Spinal cord (tissue), 10 donors: Measurements from ENCODE around the gene TCF25. TPM values are rescaled to one million over a fixed set of nuclear protein-coding genes. Genes with fewer than 3 reads are reported as not detected.
A peak's percentile ranks its signal among the peaks of the same experiment; 100 is the strongest.
"Not testable (repeated sequence)": the region's sequence is repeated elsewhere in the genome, so short reads cannot be mapped to it uniquely, and the experiment has no call there.

Source experiments
- DNase-seq, 6 donors: peaks; one replicate each; pipeline versions ENCODE4 v3.0.0 to v3.0.0-alpha.2; 2013 to 2015; ENCODE audit warnings: low spot score in 6 of 6, low read depth in 4 of 6
- H3K27ac ChIP-seq: one replicate; pipeline ENCODE4 v1.5.1; 2013; ENCODE audit warnings: low read depth, low read length, control low read depth
- H3K27me3 ChIP-seq: one replicate; pipeline ENCODE4 v1.6.1; 2013; ENCODE audit warnings: low read length; ENCODE audit not compliant: control insufficient read depth, insufficient read depth
- H3K36me3 ChIP-seq: one replicate; pipeline ENCODE4 v1.6.1; 2013; ENCODE audit warnings: low read length; ENCODE audit not compliant: control insufficient read depth, insufficient read depth
- H3K4me1 ChIP-seq: one replicate; pipeline ENCODE4 v1.6.1; 2013; ENCODE audit warnings: low read length; ENCODE audit not compliant: control insufficient read depth, insufficient read depth
- H3K4me3 ChIP-seq: one replicate; pipeline ENCODE4 v1.5.1; 2013; ENCODE audit warnings: low read depth, low read length, control low read depth
- H3K9me3 ChIP-seq: one replicate; pipeline ENCODE4 v1.6.1; 2013; ENCODE audit warnings: low read length; ENCODE audit not compliant: control insufficient read depth, insufficient read depth
- WGBS: methylation state at CpG from one replicate; pipeline ENCODE4 v1.1.5; 2013; ENCODE audit warnings: missing lambda C conversion rate; ENCODE audit not compliant: insufficient coverage; 5-methylcytosine and 5-hydroxymethylcytosine counted together
- polyA plus RNA-seq, 2 donors: library from polyadenylated mRNA; unstranded; fragments of 120-200 nt; gene quantifications; one replicate each; pipeline ENCODE4 v1.2.1, GENCODE V29; 2013; ENCODE audit not compliant: insufficient read length in 2 of 2
- total RNA-seq, 2 donors: library from RNA; depleted of rRNA in 1 of 2; stranded (reverse); fragments of 120-200 nt in 1 of 2; fragments of >200 nt in 1 of 2; gene quantifications; one replicate each; pipeline versions ENCODE4 v1.2.3 to v1.2.4, GENCODE V29; 2013 to 2014
- donor health status: healthy.

The TCF25 gene
- total and polyA plus RNA-seq, 4 donors, result 114 to 240 (median 175) TPM

DNA sequence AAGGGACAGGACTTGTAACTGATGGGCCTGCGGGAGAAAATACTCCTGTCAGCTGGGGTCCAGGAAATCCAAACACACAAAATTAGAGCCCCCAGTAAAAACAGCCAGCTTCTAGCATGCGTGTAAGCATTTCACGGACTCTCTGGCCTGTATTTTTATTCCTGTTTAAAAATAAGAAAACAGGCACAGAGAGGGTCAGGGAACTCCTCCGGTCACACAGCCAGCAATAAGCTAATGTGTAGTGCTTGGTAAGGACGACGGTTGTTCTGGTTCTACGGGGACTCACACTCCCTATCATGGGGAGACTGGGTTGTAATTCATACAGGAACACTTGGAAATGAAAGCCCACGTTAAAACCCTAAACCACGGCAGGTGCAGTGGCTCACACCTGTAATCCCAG lies 1.5 kb upstream of the TCF25 start:
- H3K36me3 ChIP-seq, result peaks cover 38% of the 10 kb centered on the region
- H3K27me3 ChIP-seq, result no peaks in the 10 kb centered on the region
- 95% methylated on average over 4 of the region's 9 CpGs for WGBS
- H3K4me1 ChIP-seq, result peaks cover 21% of the 10 kb centered on the region
- H3K27ac ChIP-seq, result no peak overlapping the region
- DNase-seq, result no peak
- peaks cover 5% of the 10 kb centered on the region for H3K9me3 ChIP-seq
- H3K4me3 ChIP-seq, result no peak overlapping the region

DNA sequence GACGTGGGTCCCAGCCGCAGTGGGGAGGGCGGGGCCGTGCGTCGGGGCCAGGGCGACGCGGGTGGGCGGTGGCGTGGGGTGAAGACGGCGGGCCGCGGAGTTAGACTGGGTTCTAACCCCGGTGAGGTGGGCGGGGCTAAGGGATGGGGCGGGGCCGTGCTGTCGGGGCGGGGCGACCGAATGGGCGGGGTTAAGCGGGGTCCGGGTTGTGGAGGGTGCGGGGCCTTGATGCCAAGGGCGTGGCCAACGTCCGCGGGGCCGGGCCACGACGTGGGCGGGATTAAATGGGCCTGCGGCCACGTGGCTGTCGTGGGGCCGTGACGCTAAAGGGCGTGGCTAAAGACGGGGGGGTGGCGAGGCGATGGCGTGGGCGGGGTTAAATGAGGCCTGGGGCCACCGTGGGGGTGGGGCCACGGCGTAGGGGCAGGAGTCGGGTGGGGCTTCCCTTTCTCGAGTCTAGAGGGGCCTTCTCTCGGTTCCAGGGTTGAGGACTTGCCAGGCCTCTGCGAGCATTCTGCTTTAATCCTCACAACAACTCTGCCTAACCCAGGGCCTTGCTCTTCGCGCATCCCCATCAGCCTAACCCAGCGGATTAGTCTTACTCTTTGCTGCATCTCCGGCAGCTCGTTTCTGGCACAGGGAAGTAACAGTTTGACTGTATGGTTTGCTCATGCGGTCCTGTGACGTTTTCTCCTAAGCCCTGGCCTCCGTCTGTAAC lies 739 bp downstream of the TCF25 start:
- peaks cover 38% of the 10 kb centered on the region for H3K36me3 ChIP-seq
- under 1% methylated on average over 58 of the region's 61 CpGs for WGBS

DNA sequence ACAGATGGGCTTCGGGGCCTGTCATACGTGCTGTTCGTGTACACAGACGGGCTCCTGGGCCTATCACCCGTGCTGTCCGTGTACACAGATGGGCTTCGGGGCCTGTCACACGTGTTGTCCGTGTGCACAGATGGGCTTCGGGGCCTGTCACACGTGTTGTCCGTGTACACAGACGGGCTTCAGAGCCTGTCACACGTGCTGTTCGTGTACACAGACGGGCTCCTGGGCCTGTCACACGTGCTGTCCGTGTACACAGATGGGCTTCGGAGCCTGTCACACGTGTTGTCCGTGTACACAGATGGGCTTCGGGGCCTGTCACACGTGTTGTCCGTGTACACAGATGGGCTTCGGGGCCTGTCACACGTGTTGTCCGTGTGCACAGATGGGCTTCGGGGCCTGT lies 5.7 kb downstream of the TCF25 start:
- H3K36me3 ChIP-seq, result peaks cover 61% of the 10 kb centered on the region
- H3K9me3 ChIP-seq, H3K27ac ChIP-seq, H3K27me3 ChIP-seq, H3K4me3 ChIP-seq, H3K4me1 ChIP-seq, DNase-seq: not testable (repeated sequence)
- WGBS, result 94% methylated on average over 17 of the region's 28 CpGs

More for the DNA sequence above, 739 bp downstream of the TCF25 start:
- Histone ChIP-seq H3K4me3 (peak overlapping the region; percentile 93), H3K9me3 (no peaks in the 10 kb centered on the region), H3K27ac (peak overlapping the region; percentile 100), H3K4me1 (peaks cover 21% of the 10 kb centered on the region), H3K27me3 (no peaks in the 10 kb centered on the region)
- peak; percentile 77 to 97 (median 88) for DNase-seq

DNA sequence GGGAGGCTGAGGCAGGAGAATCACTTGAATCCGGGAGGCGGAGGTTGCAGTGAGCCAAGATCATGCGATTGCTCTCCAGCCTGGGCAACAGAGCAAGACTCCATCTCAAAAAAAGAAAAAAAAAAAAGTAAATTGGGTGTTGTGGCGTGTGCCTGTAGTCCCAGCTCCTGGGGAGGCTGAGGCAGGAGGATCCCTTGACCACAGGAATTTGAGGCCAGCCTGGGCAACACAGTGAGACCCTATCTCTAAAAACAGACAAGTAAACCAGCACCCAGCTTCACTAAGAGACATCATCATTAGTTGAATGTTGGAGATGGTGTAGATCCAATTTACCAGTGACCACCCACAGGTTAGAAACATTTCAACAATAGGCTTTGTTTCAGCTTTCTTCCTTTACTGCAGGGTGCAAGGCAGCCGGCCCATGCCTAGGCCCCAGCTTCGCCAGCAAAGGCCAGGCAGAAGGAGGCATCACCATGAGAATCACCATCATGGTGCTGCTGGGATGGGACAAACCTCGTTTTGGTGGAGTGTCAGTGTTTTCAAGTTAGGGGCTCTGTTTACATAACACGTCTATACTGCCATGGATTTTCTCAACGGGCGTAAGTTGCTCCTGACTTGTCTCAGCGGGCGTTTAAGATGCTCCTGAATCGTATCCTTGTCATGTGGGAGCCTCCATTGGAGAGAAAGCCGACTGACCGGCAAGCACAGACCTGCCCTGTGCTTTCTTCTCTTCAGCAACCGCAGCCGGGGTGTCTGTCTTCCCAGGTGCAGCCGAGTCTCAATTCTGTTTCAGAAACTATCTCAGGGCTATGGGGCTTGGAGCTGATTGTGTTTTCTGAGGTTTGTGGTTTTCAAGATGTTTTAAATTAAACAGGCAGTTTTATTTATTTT lies 7.3 kb downstream of the TCF25 start:
- Histone ChIP-seq H3K9me3 (no peaks in the 10 kb centered on the region), H3K27ac (no peak overlapping the region), H3K4me1 (no peaks in the 10 kb centered on the region), H3K4me3 (no peak overlapping the region), H3K27me3 (no peaks in the 10 kb centered on the region), H3K36me3 (peaks cover 72% of the 10 kb centered on the region)
- no peak for DNase-seq
- 91% methylated on average over 16 of the region's 18 CpGs for WGBS

DNA sequence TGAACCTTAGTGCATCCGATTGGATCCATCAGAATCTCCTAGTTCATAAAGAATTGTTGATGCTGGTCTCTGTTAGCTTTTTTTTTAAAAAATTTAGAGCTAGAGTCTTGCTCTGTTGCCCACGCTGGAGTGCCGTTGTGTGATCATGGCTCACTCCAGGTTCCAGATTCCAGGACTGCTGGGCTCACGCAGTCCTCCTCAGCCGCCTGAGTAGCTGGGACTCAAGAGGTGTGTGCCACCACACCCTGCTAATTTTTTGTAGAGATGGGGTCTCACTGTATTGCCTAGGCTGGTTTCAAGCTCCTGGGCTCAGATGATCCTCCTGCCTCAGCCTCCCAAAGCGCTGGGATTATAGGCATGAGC lies 8.0 kb downstream of the TCF25 start:
- Histone ChIP-seq H3K4me1 (no peaks in the 10 kb centered on the region), H3K27me3 (no peaks in the 10 kb centered on the region), H3K9me3 (no peaks in the 10 kb centered on the region), H3K36me3 (peaks cover 78% of the 10 kb centered on the region), H3K27ac (no peak overlapping the region), H3K4me3 (no peak overlapping the region)
- no peak for DNase-seq
- 100% methylated on average over 5 of the region's 6 CpGs for WGBS

DNA sequence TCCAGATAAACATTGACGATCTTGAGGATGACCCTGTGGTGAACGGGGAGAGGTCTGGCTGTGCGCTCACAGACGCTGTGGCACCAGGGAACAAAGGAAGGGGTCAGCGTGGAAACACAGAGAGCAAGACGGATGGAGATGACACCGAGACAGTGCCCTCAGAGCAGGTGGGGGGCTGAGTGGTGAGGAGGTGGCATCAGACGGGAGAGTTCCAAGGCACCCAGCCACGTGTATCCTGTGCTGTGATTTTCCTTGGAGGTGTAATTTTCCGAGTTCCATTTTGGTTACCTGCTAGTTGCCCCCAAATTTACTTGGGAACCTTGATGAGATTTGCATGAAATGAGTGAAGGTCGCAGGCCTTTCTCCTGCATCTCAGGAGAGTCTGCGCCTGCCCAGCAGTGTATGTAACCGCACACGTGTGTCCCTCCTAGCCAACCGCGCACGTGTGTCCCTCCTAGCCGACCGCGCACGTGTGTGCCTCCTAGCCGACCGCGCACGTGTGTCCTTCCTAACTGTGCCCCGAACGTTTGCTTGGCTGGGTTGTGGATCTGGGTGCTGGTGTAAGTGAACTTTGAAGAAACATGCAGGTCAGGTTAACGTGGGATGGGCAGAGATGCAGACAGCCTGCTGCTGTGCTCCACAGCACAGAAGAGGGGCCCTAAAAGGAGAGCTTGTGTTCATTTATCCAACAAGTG lies 10.1 kb downstream of the TCF25 start:
- no peak for DNase-seq
- Histone ChIP-seq H3K27me3 (no peaks in the 10 kb centered on the region), H3K36me3 (peaks cover 93% of the 10 kb centered on the region), H3K9me3 (no peaks in the 10 kb centered on the region), H3K27ac (no peak overlapping the region), H3K4me3 (no peak overlapping the region), H3K4me1 (no peaks in the 10 kb centered on the region)
- 92% methylated on average over 28 of the region's 28 CpGs for WGBS

DNA sequence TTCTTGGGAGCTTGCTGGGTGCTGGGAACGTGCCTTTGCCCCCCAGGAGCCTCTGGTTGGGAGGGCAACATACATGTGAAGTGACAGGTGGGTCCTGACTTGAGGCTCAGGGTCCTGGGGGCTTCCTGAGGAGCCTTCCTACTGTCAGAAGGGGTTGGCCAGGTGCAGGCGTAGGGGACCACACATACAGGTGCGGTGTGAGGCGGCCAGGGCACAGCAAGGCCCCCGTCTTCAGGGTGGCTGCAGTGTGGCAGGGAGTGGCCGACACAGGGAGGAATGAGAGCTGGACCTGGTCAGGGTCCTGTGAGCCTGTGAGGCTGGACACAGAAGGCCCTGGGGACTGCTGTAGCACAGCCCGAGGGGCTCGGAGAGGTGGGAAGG lies 10.6 kb downstream of the TCF25 start:
- no peak overlapping the region for H3K27ac ChIP-seq
- H3K27me3 ChIP-seq, result no peaks in the 10 kb centered on the region
- no peaks in the 10 kb centered on the region for H3K4me1 ChIP-seq
- no peak for DNase-seq
- no peak overlapping the region for H3K4me3 ChIP-seq
- 99% methylated on average over 8 of the region's 8 CpGs for WGBS
- no peaks in the 10 kb centered on the region for H3K9me3 ChIP-seq
- peaks cover 92% of the 10 kb centered on the region for H3K36me3 ChIP-seq

DNA sequence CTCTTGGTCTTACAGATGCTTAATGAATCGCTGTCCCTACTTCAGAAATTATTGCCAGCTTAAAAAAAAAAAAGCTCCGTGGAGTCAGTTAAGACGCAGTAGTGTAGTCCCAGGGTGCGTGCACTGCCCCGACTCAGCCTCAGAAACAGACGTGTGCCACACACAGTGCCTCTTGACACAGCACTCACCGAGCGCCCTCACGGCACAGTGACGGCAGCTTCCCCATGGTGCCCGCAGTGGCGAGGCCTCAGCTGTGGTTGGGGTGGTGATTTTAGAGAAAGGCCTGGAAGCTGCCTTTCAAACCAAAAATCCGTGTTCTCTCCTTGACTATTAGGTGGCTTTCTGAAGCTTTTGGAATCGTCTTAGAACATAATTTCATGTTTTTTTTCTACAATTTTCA lies 13.9 kb downstream of the TCF25 start:
- no peaks in the 10 kb centered on the region for H3K9me3 ChIP-seq
- H3K4me3 ChIP-seq, result no peak overlapping the region
- no peak for DNase-seq
- H3K27me3 ChIP-seq, result no peaks in the 10 kb centered on the region
- peaks cover 93% of the 10 kb centered on the region for H3K36me3 ChIP-seq
- no peak overlapping the region for H3K27ac ChIP-seq
- WGBS, result 96% methylated on average over 12 of the region's 14 CpGs
- H3K4me1 ChIP-seq, result peaks cover 7% of the 10 kb centered on the region

DNA sequence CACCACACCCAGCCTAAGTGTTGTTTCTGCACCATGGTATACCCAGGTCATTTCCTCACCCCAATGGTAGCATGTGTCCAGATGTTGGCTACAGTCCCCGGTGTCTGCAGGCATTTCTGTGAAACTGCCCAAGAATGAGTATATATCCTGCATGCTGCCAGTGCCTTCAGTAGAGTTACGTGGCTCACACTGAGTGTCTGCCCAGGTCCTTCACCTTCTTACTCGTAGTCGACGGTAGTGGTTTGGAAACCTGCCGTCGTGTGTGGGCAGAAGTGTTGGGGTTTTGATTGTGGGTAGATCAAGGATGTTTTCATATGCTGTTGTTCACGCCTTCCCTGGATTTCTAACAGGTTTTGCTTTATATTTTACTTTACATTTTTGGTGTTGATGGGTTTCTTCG lies 16.8 kb downstream of the TCF25 start:
- 80% methylated on average over 2 of the region's 9 CpGs for WGBS
- Histone ChIP-seq H3K36me3 (peaks cover 93% of the 10 kb centered on the region), H3K27me3 (no peaks in the 10 kb centered on the region), H3K4me1 (peaks cover 7% of the 10 kb centered on the region), H3K27ac (peak overlapping the region; percentile 33), H3K4me3 (no peak overlapping the region), H3K9me3 (no peaks in the 10 kb centered on the region)
- no peak for DNase-seq
